ENCODE measurements around the gene KCTD8. TPM values are rescaled to one million over a fixed set of nuclear protein-coding genes. Genes with fewer than 3 reads are reported as not detected.

The KCTD8 gene
- polyA plus RNA-seq, 1 donor from 2014 or later: 0.71 TPM

DNA sequence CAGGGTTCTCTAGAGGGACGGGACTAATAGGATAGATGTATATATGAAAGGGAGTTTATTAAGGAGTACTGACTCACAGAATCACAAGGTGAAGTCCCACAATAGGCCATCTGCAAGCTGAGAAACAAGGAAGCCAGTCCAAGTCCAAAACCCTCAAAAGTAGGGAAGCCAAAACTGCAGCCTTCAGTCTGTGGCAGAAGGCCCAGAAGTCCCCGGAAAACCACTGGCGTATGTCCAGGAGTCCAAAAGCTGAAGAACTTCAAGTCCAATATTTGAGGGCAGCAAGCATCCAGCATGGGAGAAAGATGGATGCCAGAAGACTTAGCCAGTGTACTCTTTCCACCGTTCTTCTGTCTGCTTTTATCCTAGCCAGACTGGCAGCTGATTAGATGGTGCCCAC is 227.2 kb downstream of the KCTD8 start:
- Histone ChIP-seq H3K9me3 (ENCODE audit: low read length) (no peaks in the 10 kb centered on the region), H3K27ac (ENCODE audit: low read length) (no peak overlapping the region), H2AFZ (ENCODE audit: low read depth, low read length) (no peak overlapping the region), H3K4me2 (ENCODE audit: low read length) (no peak overlapping the region), H3K4me3 (ENCODE audit: low read length) (no peak overlapping the region), H3K27me3 (ENCODE audit: insufficient read depth, low read depth, low read length) (no peaks in the 10 kb centered on the region), H3F3A (ENCODE audit: insufficient read depth, low read length, poor library complexity, severe bottlenecking) (no peaks in the 10 kb centered on the region), H4K20me1 (ENCODE audit: insufficient read depth) (no peaks in the 10 kb centered on the region), H3K79me2 (replicated peaks; ENCODE audit: insufficient read depth, low read length) (no peaks in the 10 kb centered on the region), H3K36me3 (ENCODE audit: insufficient read depth, low read length) (no peaks in the 10 kb centered on the region), H3K9ac (ENCODE audit: low read length) (no peak overlapping the region), H3K9me2 (ENCODE audit: insufficient read depth, low read length) (no peaks in the 10 kb centered on the region)
- TF ChIP-seq RAD21 (conservative IDR thresholded peaks at IDR 0.05): no peak
- no peak for TF ChIP-seq POLR2AphosphoS5 (IDR thresholded peaks at IDR 0.05)
- no peak for TF ChIP-seq MXI1 (conservative IDR thresholded peaks at IDR 0.05; ENCODE audit: poor library complexity, severe bottlenecking)
- no peak for TF ChIP-seq EZH2 (IDR thresholded peaks at IDR 0.05; ENCODE audit: borderline replicate concordance, insufficient read depth, low read length, poor library complexity, severe bottlenecking)
- TF ChIP-seq, protein P1, sequence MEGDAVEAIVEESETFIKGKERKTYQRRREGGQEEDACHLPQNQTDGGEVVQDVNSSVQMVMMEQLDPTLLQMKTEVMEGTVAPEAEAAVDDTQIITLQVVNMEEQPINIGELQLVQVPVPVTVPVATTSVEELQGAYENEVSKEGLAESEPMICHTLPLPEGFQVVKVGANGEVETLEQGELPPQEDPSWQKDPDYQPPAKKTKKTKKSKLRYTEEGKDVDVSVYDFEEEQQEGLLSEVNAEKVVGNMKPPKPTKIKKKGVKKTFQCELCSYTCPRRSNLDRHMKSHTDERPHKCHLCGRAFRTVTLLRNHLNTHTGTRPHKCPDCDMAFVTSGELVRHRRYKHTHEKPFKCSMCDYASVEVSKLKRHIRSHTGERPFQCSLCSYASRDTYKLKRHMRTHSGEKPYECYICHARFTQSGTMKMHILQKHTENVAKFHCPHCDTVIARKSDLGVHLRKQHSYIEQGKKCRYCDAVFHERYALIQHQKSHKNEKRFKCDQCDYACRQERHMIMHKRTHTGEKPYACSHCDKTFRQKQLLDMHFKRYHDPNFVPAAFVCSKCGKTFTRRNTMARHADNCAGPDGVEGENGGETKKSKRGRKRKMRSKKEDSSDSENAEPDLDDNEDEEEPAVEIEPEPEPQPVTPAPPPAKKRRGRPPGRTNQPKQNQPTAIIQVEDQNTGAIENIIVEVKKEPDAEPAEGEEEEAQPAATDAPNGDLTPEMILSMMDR (IDR thresholded peaks at IDR 0.05; ENCODE audit: poor library complexity, severe bottlenecking): no peak
- TF ChIP-seq, protein P2, sequence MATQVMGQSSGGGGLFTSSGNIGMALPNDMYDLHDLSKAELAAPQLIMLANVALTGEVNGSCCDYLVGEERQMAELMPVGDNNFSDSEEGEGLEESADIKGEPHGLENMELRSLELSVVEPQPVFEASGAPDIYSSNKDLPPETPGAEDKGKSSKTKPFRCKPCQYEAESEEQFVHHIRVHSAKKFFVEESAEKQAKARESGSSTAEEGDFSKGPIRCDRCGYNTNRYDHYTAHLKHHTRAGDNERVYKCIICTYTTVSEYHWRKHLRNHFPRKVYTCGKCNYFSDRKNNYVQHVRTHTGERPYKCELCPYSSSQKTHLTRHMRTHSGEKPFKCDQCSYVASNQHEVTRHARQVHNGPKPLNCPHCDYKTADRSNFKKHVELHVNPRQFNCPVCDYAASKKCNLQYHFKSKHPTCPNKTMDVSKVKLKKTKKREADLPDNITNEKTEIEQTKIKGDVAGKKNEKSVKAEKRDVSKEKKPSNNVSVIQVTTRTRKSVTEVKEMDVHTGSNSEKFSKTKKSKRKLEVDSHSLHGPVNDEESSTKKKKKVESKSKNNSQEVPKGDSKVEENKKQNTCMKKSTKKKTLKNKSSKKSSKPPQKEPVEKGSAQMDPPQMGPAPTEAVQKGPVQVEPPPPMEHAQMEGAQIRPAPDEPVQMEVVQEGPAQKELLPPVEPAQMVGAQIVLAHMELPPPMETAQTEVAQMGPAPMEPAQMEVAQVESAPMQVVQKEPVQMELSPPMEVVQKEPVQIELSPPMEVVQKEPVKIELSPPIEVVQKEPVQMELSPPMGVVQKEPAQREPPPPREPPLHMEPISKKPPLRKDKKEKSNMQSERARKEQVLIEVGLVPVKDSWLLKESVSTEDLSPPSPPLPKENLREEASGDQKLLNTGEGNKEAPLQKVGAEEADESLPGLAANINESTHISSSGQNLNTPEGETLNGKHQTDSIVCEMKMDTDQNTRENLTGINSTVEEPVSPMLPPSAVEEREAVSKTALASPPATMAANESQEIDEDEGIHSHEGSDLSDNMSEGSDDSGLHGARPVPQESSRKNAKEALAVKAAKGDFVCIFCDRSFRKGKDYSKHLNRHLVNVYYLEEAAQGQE (IDR thresholded peaks at IDR 0.05; ENCODE audit: borderline replicate concordance): no peak
- no peak for TF ChIP-seq TAF1 (IDR thresholded peaks at IDR 0.05; ENCODE audit: low read depth)
- no peak for TF ChIP-seq EP300 (conservative IDR thresholded peaks at IDR 0.05; ENCODE audit: poor library complexity, severe bottlenecking)
- TF ChIP-seq SMC3 (conservative IDR thresholded peaks at IDR 0.05; ENCODE audit: poor library complexity): no peak

DNA sequence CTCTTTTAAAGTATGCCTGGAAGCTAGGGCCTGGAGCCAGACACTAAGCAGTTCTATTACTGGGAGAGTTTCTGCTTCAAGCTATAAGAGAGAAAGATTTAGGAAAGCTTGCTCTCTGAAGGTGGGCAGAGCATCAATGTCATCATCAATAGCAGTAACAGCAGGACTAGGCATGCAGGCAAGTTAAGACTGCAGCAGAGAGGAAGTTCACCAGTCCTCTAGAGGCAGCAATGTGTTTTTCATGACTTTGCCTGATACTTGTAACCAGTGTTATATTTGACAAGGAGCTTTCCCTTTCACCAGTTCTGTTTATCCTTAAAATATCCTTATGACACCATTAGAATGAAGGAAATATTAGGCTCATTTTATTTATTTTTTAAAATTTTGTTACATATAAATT is 237.9 kb downstream of the KCTD8 start:
- Histone ChIP-seq H3K79me2 (replicated peaks; ENCODE audit: insufficient read depth, low read length) (no peaks in the 10 kb centered on the region), H4K20me1 (ENCODE audit: insufficient read depth) (no peaks in the 10 kb centered on the region), H3K4me3 (ENCODE audit: low read length) (no peak overlapping the region), H3K36me3 (ENCODE audit: insufficient read depth, low read length) (no peaks in the 10 kb centered on the region), H3K9me3 (ENCODE audit: low read length) (no peaks in the 10 kb centered on the region), H3K9ac (ENCODE audit: low read length) (no peak overlapping the region), H3K27me3 (ENCODE audit: insufficient read depth, low read depth, low read length) (no peaks in the 10 kb centered on the region), H2AFZ (ENCODE audit: low read depth, low read length) (no peak overlapping the region), H3F3A (ENCODE audit: insufficient read depth, low read length, poor library complexity, severe bottlenecking) (no peaks in the 10 kb centered on the region), H3K9me2 (ENCODE audit: insufficient read depth, low read length) (no peaks in the 10 kb centered on the region), H3K27ac (ENCODE audit: low read length) (no peak overlapping the region), H3K4me2 (ENCODE audit: low read length) (no peak overlapping the region)
- TF ChIP-seq, protein P2 (IDR thresholded peaks at IDR 0.05; ENCODE audit: borderline replicate concordance): no peak
- TF ChIP-seq RAD21 (conservative IDR thresholded peaks at IDR 0.05): no peak
- TF ChIP-seq POLR2AphosphoS5 (IDR thresholded peaks at IDR 0.05): no peak
- TF ChIP-seq, protein P1 (IDR thresholded peaks at IDR 0.05; ENCODE audit: poor library complexity, severe bottlenecking): no peak
- TF ChIP-seq EP300 (conservative IDR thresholded peaks at IDR 0.05; ENCODE audit: poor library complexity, severe bottlenecking): no peak
- TF ChIP-seq MXI1 (conservative IDR thresholded peaks at IDR 0.05; ENCODE audit: poor library complexity, severe bottlenecking): no peak
- TF ChIP-seq TAF1 (IDR thresholded peaks at IDR 0.05; ENCODE audit: low read depth): no peak
- no peak for TF ChIP-seq EZH2 (IDR thresholded peaks at IDR 0.05; ENCODE audit: borderline replicate concordance, insufficient read depth, low read length, poor library complexity, severe bottlenecking)
- no peak for TF ChIP-seq SMC3 (conservative IDR thresholded peaks at IDR 0.05; ENCODE audit: poor library complexity)
